ENCODE results near the gene SPI1.

GRCh38 chr11:47327025-47327424 is 51.3 kb downstream of the SPI1 start:
- no peak for TF ChIP-seq CTCF (IDR thresholded peaks at IDR 0.05; ENCODE audit: low read depth, low read length)
- TF ChIP-seq POLR2A (IDR thresholded peaks at IDR 0.05; ENCODE audit: extremely low read depth, insufficient read length): no peak
- no peak for TF ChIP-seq MAX (IDR thresholded peaks at IDR 0.05; ENCODE audit: low read depth, low read length)
